ENCODE results near the gene HK1.
"Not testable (repeated sequence)": the region's sequence is repeated elsewhere in the genome, so short reads cannot be mapped to it uniquely, and the experiment has no call there.

HK1 gene

GRCh38 chr10:69327463-69328379 lies 49.4 kb downstream of the HK1 start:
- peak in 1 of 2 donors; percentile 29 for DNase-seq (ENCODE audit: low read depth in 2 of 2)

GRCh38 chr10:69328380-69328735 lies 50.1 kb downstream of the HK1 start:
- no peak for DNase-seq (ENCODE audit: low read depth in 2 of 2)

- not testable (repeated sequence) for DNase-seq (ENCODE audit: low read depth in 2 of 2)
Observed at GRCh38 chr10:69328888-69329287, 50.6 kb downstream of the HK1 start.

GRCh38 chr10:69329721-69330178 lies 51.5 kb downstream of the HK1 start:
- no peak for DNase-seq (ENCODE audit: low read depth in 2 of 2)

GRCh38 chr10:69331161-69331560 lies 52.9 kb downstream of the HK1 start:
- DNase-seq (ENCODE audit: low read depth in 2 of 2), result no peak

- DNase-seq (ENCODE audit: low read depth in 2 of 2), result no peak
Observed at GRCh38 chr10:69332278-69333010, 54.1 kb downstream of the HK1 start.

- no peak for DNase-seq (ENCODE audit: low read depth in 2 of 2)
Observed at GRCh38 chr10:69333205-69333604, 54.9 kb downstream of the HK1 start.

- not testable (repeated sequence) for DNase-seq (ENCODE audit: low read depth in 2 of 2)
Observed at GRCh38 chr10:69333865-69334301, 55.6 kb downstream of the HK1 start.

GRCh38 chr10:69334302-69335062 lies 56.2 kb downstream of the HK1 start:
- DNase-seq (ENCODE audit: low read depth in 2 of 2), result no peak

GRCh38 chr10:69335063-69335587 lies 56.8 kb downstream of the HK1 start:
- DNase-seq (ENCODE audit: low read depth in 2 of 2), result no peak

- no peak for DNase-seq (ENCODE audit: low read depth in 2 of 2)
Observed at GRCh38 chr10:69335613-69336012, 57.3 kb downstream of the HK1 start.

- DNase-seq (ENCODE audit: low read depth in 2 of 2), result no peak
Observed at GRCh38 chr10:69336952-69337295, 58.6 kb downstream of the HK1 start.

- DNase-seq (ENCODE audit: low read depth in 2 of 2), result no peak
Observed at GRCh38 chr10:69337296-69338132, 59.2 kb downstream of the HK1 start.

GRCh38 chr10:69338133-69338456 lies 59.8 kb downstream of the HK1 start:
- no peak for DNase-seq (ENCODE audit: low read depth in 2 of 2)

- no peak for DNase-seq (ENCODE audit: low read depth in 2 of 2)
Observed at GRCh38 chr10:69338547-69339450, 60.5 kb downstream of the HK1 start.

GRCh38 chr10:69340695-69341094 lies 62.4 kb downstream of the HK1 start:
- no peak for DNase-seq (ENCODE audit: low read depth in 2 of 2)

- DNase-seq (ENCODE audit: low read depth in 2 of 2), result no peak
Observed at GRCh38 chr10:69343905-69344304, 65.6 kb downstream of the HK1 start.

GRCh38 chr10:69344591-69345252 lies 66.4 kb downstream of the HK1 start:
- DNase-seq (ENCODE audit: low read depth in 2 of 2), result no peak

GRCh38 chr10:69345402-69345801 lies 67.1 kb downstream of the HK1 start:
- no peak for DNase-seq (ENCODE audit: low read depth in 2 of 2)
